Natural killer cell (primary cell): ENCODE data around the gene PSAP. TPM values are rescaled to one million over a fixed set of nuclear protein-coding genes. Genes with fewer than 3 reads are reported as not detected.

Experiments used
- ATAC-seq, 3 donors: fragments of 150-1000 bp in 2 of 3; fragments of 200-7000 bp in 1 of 3; cut with Tn5 transposase; 1 replicate in 1 of 3; 2 replicates in 2 of 3; pipeline ENCODE4 v1.10.0; 2021; ENCODE audit warnings: mild to moderate bottlenecking in 2 of 3, moderate library complexity in 2 of 3
- DNase-seq, 2 donors: peaks; one replicate each; pipeline versions ENCODE4 v3.0.0 to v3.0.0-alpha.2; 2013 to 2021; ENCODE audit warnings: mixed read lengths in 1 of 2
- H3K27ac ChIP-seq: one replicate; pipeline ENCODE4 v1.5.1; 2013; ENCODE audit warnings: mild to moderate bottlenecking, low read length
- H3K27me3 ChIP-seq: one replicate; pipeline ENCODE4 v1.6.1; 2013; ENCODE audit warnings: low read length; ENCODE audit not compliant: control insufficient read depth, insufficient read depth
- H3K36me3 ChIP-seq: one replicate; pipeline ENCODE4 v1.6.1; 2013; ENCODE audit warnings: low read length; ENCODE audit not compliant: control insufficient read depth, insufficient read depth
- H3K4me1 ChIP-seq: one replicate; pipeline ENCODE4 v1.6.1; 2013; ENCODE audit warnings: low read length; ENCODE audit not compliant: control insufficient read depth, insufficient read depth
- H3K4me3 ChIP-seq: one replicate; pipeline ENCODE4 v1.5.1; 2013; ENCODE audit warnings: low read length
- H3K9me3 ChIP-seq: one replicate; pipeline ENCODE4 v1.6.1; 2013; ENCODE audit warnings: low read length; ENCODE audit not compliant: control insufficient read depth, insufficient read depth
- H3K27ac Mint-ChIP-seq, 2 donors: one replicate each; pipeline ENCODE4 v1.8.0; 2022; ENCODE audit warnings: mild to moderate bottlenecking in 2 of 2, mixed read lengths in 2 of 2, moderate library complexity in 1 of 2
- H3K27me3 Mint-ChIP-seq, 2 donors: one replicate each; pipeline ENCODE4 v1.8.0; 2022; ENCODE audit warnings: low read depth in 2 of 2, mixed read lengths in 2 of 2
- H3K36me3 Mint-ChIP-seq: one replicate; pipeline ENCODE4 v1.8.0; 2022; ENCODE audit warnings: mixed read lengths
- H3K4me1 Mint-ChIP-seq, 2 donors: one replicate each; pipeline ENCODE4 v1.8.0; 2022; ENCODE audit warnings: mixed read lengths in 2 of 2
- H3K4me3 Mint-ChIP-seq: one replicate; pipeline ENCODE4 v1.8.0; 2022; ENCODE audit warnings: mild to moderate bottlenecking, moderate library complexity, mixed read lengths
- H3K9me3 Mint-ChIP-seq, 2 donors: one replicate each; pipeline ENCODE4 v1.8.0; 2022; ENCODE audit warnings: mixed read lengths in 2 of 2
- CTCF ChIP-seq: fragments of 200-600 bp; IDR thresholded peaks from one replicate; pipeline ENCODE4 v1.8.0; 2022; ENCODE audit warnings: antibody characterized with exemption
- WGBS: methylation state at CpG from one replicate; pipeline ENCODE4 v1.1.7; 2013; ENCODE audit warnings: missing lambda C conversion rate; ENCODE audit not compliant: insufficient coverage; 5-methylcytosine and 5-hydroxymethylcytosine counted together
- intact Hi-C: fragments of 100-400 bp; cut with micrococcal nuclease; formaldehyde crosslinking; loops from one replicate; pipeline ENCODE4 v1.14.2; 2022
- total RNA-seq, 4 donors: library from RNA; stranded (reverse); fragments of 120-200 nt in 1 of 4; gene quantifications; one replicate each; pipeline versions ENCODE4 v1.2.3 to v1.2.4, GENCODE V29; 2013 to 2022

PSAP gene
- total RNA-seq, 3 donors from 2014 or later (not counting 1 experiment from before 2014, with no cell fraction given) = 324 to 488 (median 428) TPM

DNA sequence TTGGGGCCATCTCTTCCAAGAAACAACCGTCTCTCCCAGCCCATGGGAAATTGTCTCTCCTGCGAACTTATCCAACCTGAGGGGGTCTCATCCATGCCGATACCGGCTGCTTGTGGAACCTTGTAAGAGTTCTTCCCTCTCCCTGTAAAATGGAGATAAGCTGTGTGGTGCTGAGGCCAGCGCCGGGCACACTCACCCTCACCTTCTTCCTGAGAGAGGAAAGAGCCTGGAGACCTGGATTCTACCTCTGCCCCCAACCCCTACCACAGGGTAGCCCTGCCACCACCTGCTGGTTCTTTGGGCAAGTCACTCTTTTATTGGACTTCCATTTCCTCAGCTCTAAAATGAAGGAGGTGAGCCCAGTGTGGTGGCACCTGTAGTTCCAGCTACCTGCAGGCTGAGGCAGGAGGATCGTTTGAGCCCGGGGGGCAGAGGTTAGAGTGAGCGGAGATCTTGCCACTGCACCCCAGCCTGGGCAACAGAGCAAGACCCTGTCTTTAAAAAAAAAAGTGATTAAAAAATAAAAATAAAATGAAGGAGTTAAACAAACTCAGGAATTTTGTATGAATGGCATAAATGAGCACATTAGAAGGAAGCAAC lies 38.4 kb upstream of the PSAP start:
- no peak overlapping the region for H3K4me3 ChIP-seq
- H3K9me3 ChIP-seq = no peaks in the 10 kb centered on the region
- H3K9me3 Mint-ChIP-seq = no peaks in the 10 kb centered on the region
- peak overlapping the region; percentile 45 for H3K4me3 Mint-ChIP-seq
- ATAC-seq (no peak), DNase-seq (no peak)
- H3K27me3 Mint-ChIP-seq = peaks cover 14 to 20% of the 10 kb centered on the region in 2 donors
- no peak for TF ChIP-seq CTCF
- H3K27ac Mint-ChIP-seq = peak overlapping the region in 1 of 2 donors; percentile 66
- peak overlapping the region; percentile 83 for H3K27ac ChIP-seq
- 41% methylated on average over 6 of the region's 9 CpGs for WGBS
- H3K36me3 ChIP-seq = no peaks in the 10 kb centered on the region
- peaks cover 4% of the 10 kb centered on the region for H3K27me3 ChIP-seq
- intact Hi-C loops = no loop called here
- no peaks in the 10 kb centered on the region for H3K36me3 Mint-ChIP-seq
- peaks cover 36% of the 10 kb centered on the region for H3K4me1 ChIP-seq
- H3K4me1 Mint-ChIP-seq = peaks cover 9 to 11% of the 10 kb centered on the region in 2 donors

GRCh38 chr10:71888623-71889387 lies 37.8 kb upstream of the PSAP start:
- Mint-ChIP-seq H3K9me3 (no peaks in the 10 kb centered on the region), H3K4me3 (peak overlapping the region; percentile 45), H3K36me3 (no peaks in the 10 kb centered on the region), H3K27ac (peak overlapping the region in 1 of 2 donors; percentile 66), H3K27me3 (peaks cover 14 to 20% of the 10 kb centered on the region in 2 donors), H3K4me1 (peaks cover 9 to 11% of the 10 kb centered on the region in 2 donors)
- no peaks in the 10 kb centered on the region for H3K36me3 ChIP-seq
- peak overlapping the region; percentile 10 for H3K4me3 ChIP-seq
- ATAC-seq (peak; percentile 55 to 83 (median 75)), DNase-seq (peak in 1 of 2 donors; percentile 63)
- under 1% methylated on average over 48 of the region's 48 CpGs for WGBS
- peaks cover 4% of the 10 kb centered on the region for H3K27me3 ChIP-seq
- H3K27ac ChIP-seq = peak overlapping the region; percentile 83
- TF ChIP-seq CTCF = no peak
- no peaks in the 10 kb centered on the region for H3K9me3 ChIP-seq
- intact Hi-C loops = no loop called here
- peaks cover 38% of the 10 kb centered on the region for H3K4me1 ChIP-seq

- Histone ChIP-seq H3K9me3 (no peaks in the 10 kb centered on the region), H3K36me3 (no peaks in the 10 kb centered on the region), H3K4me3 (no peak overlapping the region), H3K27ac (peak overlapping the region; percentile 42), H3K27me3 (peaks cover 4% of the 10 kb centered on the region), H3K4me1 (peaks cover 40% of the 10 kb centered on the region)
- no peaks in the 10 kb centered on the region for H3K36me3 Mint-ChIP-seq
- DNase-seq (no peak), ATAC-seq (no peak)
- peaks cover 14 to 20% of the 10 kb centered on the region in 2 donors for H3K27me3 Mint-ChIP-seq
- WGBS = 63% methylated on average over 5 of the region's 8 CpGs
- H3K4me1 Mint-ChIP-seq = peaks cover 9 to 11% of the 10 kb centered on the region in 2 donors
- H3K9me3 Mint-ChIP-seq = no peaks in the 10 kb centered on the region
- H3K4me3 Mint-ChIP-seq = peak overlapping the region; percentile 45
- peak overlapping the region in 1 of 2 donors; percentile 66 for H3K27ac Mint-ChIP-seq
- intact Hi-C loops = no loop called here
- TF ChIP-seq CTCF = no peak
Measured at GRCh38 chr10:71888248-71888622, 37.2 kb upstream of the PSAP start.
